ENCODE measurements around the gene AAK1.

AAK1 gene

DNA sequence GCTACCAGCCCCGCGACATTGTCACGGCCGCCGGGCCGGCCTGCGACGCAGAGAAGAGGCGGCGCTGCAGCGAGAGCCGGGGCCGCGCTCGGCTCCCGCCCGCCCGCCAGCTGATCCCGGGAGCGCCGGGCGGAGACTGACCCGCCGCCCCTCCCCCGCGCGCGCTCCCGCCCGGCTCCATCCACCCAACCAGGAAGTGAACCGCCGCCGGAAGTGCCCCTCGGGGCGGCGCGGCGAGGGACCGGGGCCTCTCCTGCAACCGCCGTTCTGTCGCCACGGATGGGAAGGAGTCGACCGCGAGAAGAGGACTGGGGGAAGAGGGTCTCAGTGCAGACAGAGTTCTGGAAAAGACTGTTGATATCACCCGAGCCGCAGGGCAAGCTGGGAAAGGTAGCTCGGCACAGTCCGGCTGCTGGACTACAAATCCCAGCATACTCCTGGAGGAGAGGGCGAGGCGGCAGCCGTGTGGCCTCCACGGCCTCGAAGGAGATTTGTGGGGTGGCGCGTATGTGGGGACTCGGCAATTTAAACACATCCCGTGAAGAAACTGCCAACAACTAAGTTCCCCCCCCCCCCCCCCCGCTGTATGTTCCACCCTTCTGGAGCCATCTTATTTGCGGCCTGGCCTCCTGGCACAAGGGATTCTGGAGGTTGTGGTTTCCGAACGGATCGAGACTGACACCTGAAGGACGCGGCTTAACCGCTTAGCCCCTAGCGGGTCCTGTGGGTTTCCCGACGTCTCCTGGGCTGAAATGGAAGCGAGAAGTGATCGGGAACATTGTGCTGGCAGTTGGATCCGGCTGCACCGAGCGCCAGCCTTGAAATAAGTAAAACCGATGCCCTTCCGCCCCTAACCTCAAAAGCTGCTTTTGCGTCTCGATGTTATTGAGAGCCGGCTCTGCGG is at the start of gene AAK1:
AAK1 (minus strand) TSS at position 138 of the 904 bp plus-strand sequence. CDS start 699 bp downstream, outside the sequence.
- ATAC-seq (ENCODE audit: low read depth) (peak; percentile 78), DNase-seq (ENCODE audit: low spot score) (peak; percentile 85)
- no peak for TF ChIP-seq CTCF (IDR thresholded peaks at IDR 0.05; ENCODE audit: poor library complexity, severe bottlenecking)
- peak within 1 kb of the TSS; percentile 98 for H3K4me3 ChIP-seq (ENCODE audit: severe bottlenecking)
- no peaks in the 10 kb centered on the region for H3K36me3 ChIP-seq (ENCODE audit: low read depth)
- peaks cover 3% of the 10 kb centered on the region for H3K4me1 ChIP-seq (ENCODE audit: insufficient read depth, poor library complexity, severe bottlenecking)
- H3K27ac ChIP-seq (ENCODE audit: poor library complexity, severe bottlenecking), result peak within 1 kb of the TSS; percentile 79
- H3K27me3 ChIP-seq (ENCODE audit: insufficient read depth, poor library complexity, severe bottlenecking), result no peaks in the 10 kb centered on the region
- no peaks in the 10 kb centered on the region for H3K9me3 ChIP-seq (ENCODE audit: severe bottlenecking)

GRCh38 chr2:69692424-69692823 is 48.9 kb upstream of the AAK1 start:
- H3K4me3 ChIP-seq (ENCODE audit: severe bottlenecking), result no peak overlapping the region
- no peaks in the 10 kb centered on the region for H3K27me3 ChIP-seq (ENCODE audit: insufficient read depth, poor library complexity, severe bottlenecking)
- H3K36me3 ChIP-seq (ENCODE audit: low read depth), result no peaks in the 10 kb centered on the region
- no peak for TF ChIP-seq CTCF (IDR thresholded peaks at IDR 0.05; ENCODE audit: poor library complexity, severe bottlenecking)
- H3K27ac ChIP-seq (ENCODE audit: poor library complexity, severe bottlenecking), result no peak overlapping the region
- ATAC-seq (ENCODE audit: low read depth) (no peak), DNase-seq (ENCODE audit: low spot score) (no peak)
- H3K4me1 ChIP-seq (ENCODE audit: insufficient read depth, poor library complexity, severe bottlenecking), result peaks cover 8% of the 10 kb centered on the region
- no peaks in the 10 kb centered on the region for H3K9me3 ChIP-seq (ENCODE audit: severe bottlenecking)

GRCh38 chr2:69689969-69690368 is 46.4 kb upstream of the AAK1 start:
- H3K36me3 ChIP-seq (ENCODE audit: low read depth), result no peaks in the 10 kb centered on the region
- DNase-seq (ENCODE audit: low spot score) (no peak), ATAC-seq (ENCODE audit: low read depth) (no peak)
- H3K4me3 ChIP-seq (ENCODE audit: severe bottlenecking), result no peak overlapping the region
- H3K9me3 ChIP-seq (ENCODE audit: severe bottlenecking), result no peaks in the 10 kb centered on the region
- no peak for TF ChIP-seq CTCF (IDR thresholded peaks at IDR 0.05; ENCODE audit: poor library complexity, severe bottlenecking)
- no peak overlapping the region for H3K27ac ChIP-seq (ENCODE audit: poor library complexity, severe bottlenecking)
- no peaks in the 10 kb centered on the region for H3K4me1 ChIP-seq (ENCODE audit: insufficient read depth, poor library complexity, severe bottlenecking)
- H3K27me3 ChIP-seq (ENCODE audit: insufficient read depth, poor library complexity, severe bottlenecking), result no peaks in the 10 kb centered on the region

GRCh38 chr2:69689466-69689865 is 45.9 kb upstream of the AAK1 start:
- Histone ChIP-seq H3K36me3 (ENCODE audit: low read depth) (no peaks in the 10 kb centered on the region), H3K27ac (ENCODE audit: poor library complexity, severe bottlenecking) (no peak overlapping the region), H3K4me3 (ENCODE audit: severe bottlenecking) (no peak overlapping the region), H3K27me3 (ENCODE audit: insufficient read depth, poor library complexity, severe bottlenecking) (no peaks in the 10 kb centered on the region), H3K9me3 (ENCODE audit: severe bottlenecking) (no peaks in the 10 kb centered on the region), H3K4me1 (ENCODE audit: insufficient read depth, poor library complexity, severe bottlenecking) (no peaks in the 10 kb centered on the region)
- no peak for TF ChIP-seq CTCF (IDR thresholded peaks at IDR 0.05; ENCODE audit: poor library complexity, severe bottlenecking)
- no peak for DNase-seq (ENCODE audit: low spot score)
- ATAC-seq (ENCODE audit: low read depth), result no peak

All from RWPE2 (cell line).